BJ (cell line): ENCODE data around the gene UBTF. TPM values are rescaled to one million over a fixed set of nuclear protein-coding genes. Genes with fewer than 3 reads are reported as not detected.
"Not testable (repeated sequence)": the region's sequence is repeated elsewhere in the genome, so short reads cannot be mapped to it uniquely, and the experiment has no call there.

Experiments used
- CTCF ChIA-PET: fragments of 350-600 bp; formaldehyde crosslinking; extraction: SDS; loops from one replicate; lab custom pipeline; 2021; ENCODE audit warnings: antibody characterized with exemption, inconsistent platforms; lab: Yijun Ruan, JAX
- POLR2A ChIA-PET: fragments of 300-600 bp; sonication (Branson Sonifier 250); formaldehyde crosslinking; extraction: SDS; loops from one replicate; lab custom pipeline; 2021; ENCODE audit warnings: antibody characterized with exemption; lab: Charles Lee
- DNase-seq: peaks from one replicate; pipeline ENCODE4 v3.0.0-alpha.2; 2011; ENCODE audit warnings: low read depth
- H3K27me3 ChIP-seq: 2 replicates; pipeline ENCODE4 v1.6.0; 2011; ENCODE audit warnings: low read length; ENCODE audit not compliant: control insufficient read depth, insufficient read depth
- H3K36me3 ChIP-seq: 2 replicates; pipeline ENCODE4 v1.5.1; 2011; ENCODE audit warnings: low read length; ENCODE audit not compliant: control insufficient read depth, insufficient read depth
- H3K4me3 ChIP-seq: 2 replicates; pipeline ENCODE4 v1.5.1; 2011; ENCODE audit warnings: low read depth, mild to moderate bottlenecking, control low read depth, low read length
- polyA plus RNA-seq: library from polyadenylated mRNA; depleted of rRNA; stranded (reverse); fragments of >200 nt; gene quantifications from 2 replicates; pipeline ENCODE4 v1.2.3, GENCODE V29; 2011
- TF ChIP-seq, protein P1 (sequence below): IDR thresholded peaks from 2 replicates; pipeline ENCODE4 v1.5.1; 2011; ENCODE audit warnings: low read depth, mild to moderate bottlenecking, control low read depth, inconsistent platforms, low read length, moderate library complexity; ENCODE audit not compliant: insufficient read depth

UBTF gene
- polyA plus RNA-seq, 1 experiment, result 21.1 TPM

DNA sequence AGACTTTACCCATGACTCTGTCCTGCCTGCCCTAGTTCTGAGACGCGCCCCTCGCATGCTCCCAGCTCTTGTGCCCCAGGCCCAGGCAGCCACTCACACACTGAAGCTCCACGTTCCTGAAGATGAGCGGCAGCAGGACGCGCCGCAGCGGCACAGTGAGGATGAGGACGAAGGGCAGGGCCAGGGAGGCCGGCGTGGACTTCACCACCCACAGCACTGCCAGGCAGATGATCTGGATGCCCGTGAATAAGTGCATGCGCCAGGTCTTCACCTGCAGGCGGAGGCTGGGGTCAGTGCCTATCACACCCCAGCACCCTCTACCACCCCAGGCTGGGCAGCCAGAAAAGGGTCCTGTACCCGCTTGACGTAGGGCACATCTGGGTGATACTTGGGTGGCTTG lies 31.6 kb upstream of the UBTF start:
- POLR2A ChIA-PET, result no interaction called here
- TF ChIP-seq, protein P1, sequence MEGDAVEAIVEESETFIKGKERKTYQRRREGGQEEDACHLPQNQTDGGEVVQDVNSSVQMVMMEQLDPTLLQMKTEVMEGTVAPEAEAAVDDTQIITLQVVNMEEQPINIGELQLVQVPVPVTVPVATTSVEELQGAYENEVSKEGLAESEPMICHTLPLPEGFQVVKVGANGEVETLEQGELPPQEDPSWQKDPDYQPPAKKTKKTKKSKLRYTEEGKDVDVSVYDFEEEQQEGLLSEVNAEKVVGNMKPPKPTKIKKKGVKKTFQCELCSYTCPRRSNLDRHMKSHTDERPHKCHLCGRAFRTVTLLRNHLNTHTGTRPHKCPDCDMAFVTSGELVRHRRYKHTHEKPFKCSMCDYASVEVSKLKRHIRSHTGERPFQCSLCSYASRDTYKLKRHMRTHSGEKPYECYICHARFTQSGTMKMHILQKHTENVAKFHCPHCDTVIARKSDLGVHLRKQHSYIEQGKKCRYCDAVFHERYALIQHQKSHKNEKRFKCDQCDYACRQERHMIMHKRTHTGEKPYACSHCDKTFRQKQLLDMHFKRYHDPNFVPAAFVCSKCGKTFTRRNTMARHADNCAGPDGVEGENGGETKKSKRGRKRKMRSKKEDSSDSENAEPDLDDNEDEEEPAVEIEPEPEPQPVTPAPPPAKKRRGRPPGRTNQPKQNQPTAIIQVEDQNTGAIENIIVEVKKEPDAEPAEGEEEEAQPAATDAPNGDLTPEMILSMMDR, result no peak
- H3K4me3 ChIP-seq, result no peak overlapping the region
- no peak for DNase-seq
- CTCF ChIA-PET, result no interaction called here
- H3K36me3 ChIP-seq, result no peaks in the 10 kb centered on the region
- no peaks in the 10 kb centered on the region for H3K27me3 ChIP-seq

DNA sequence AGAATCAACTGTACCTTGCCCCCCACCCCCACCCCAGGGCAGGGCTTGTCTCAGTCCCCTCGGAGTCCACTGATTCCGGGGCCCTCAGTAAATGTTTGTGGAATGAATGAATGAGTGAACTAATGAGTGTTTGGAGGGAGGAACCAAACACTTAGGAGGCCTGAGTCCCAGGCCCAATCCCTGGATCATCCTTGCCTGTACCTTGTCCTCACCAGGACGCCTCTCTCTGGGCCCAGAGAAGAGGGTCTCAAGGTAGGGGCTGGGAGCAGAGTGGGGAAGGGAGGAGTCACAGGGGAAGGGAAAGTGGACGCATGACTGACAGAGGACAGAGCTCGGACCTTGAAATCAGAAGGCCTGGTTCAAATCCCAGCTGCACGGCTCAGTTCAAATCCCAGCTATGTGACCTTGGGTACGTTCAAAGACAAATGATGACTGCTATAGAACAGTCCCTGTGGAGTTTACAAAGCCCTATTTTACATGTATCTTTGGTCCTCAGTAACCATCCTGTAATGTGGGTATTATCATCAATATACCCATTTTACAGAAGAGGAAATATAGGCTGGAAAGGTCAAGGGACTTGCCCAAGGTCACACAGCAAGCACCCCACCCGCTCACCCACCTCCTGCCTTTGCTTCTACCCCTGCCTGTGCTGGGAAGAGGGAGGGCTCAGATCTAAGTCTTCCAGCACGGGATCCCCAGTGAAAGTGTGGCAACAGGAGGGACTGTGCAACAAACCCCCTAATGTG lies 30.2 kb upstream of the UBTF start:
- TF ChIP-seq, protein P1, result no peak
- no peak for DNase-seq
- POLR2A ChIA-PET, result no interaction called here
- CTCF ChIA-PET, result interaction anchor here (0.9 kb wide), 1 partner anchor 9 kb away, joined by 3 read pairs; no protein-coding TSS in a partner anchor
- Histone ChIP-seq H3K36me3 (no peaks in the 10 kb centered on the region), H3K27me3 (no peaks in the 10 kb centered on the region), H3K4me3 (no peak overlapping the region)

DNA sequence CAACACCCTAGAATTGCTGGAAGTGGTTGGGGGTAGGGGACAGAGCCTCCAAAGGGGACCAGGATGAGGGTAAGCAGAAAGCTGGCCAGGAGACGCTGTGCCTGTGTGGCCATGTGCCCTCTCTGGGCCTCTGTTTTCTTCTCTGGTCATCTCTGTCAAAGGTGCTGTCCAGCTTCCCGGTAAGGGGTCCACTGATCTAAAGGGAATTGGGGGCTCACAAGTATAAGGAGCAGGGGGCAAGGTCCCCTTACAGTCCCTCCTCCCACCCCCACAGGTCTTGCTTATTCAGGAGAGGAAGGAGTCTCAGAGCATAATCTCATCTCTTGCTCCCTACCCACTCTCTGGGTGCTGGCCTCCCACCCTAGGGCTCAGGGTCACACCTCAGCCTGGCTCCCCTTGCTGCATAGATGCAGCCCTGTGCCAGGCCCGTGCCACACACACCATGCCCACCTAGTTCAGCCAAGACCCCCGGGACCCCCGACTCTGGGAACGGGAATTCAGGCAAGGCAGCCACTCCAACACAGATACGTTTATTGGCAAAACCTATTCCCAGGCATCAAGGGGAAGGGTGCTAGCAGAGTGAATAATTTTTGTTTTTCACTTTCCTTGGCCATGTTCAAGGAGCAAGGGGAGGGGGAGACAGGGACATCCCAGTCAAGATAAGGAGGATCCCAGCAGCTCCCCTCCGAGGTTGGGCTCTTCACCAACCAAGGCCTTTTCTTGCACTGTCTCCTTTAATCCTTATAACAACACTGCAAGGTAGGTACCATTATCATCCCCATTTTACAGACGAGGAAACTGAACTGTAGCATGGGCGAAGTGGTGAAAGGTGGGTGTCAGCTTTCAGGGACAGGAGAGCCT lies 28.6 kb upstream of the UBTF start:
- CTCF ChIA-PET, result interaction anchor here (1.0 kb wide), 1 partner anchor 83 kb away, joined by 3 read pairs; no protein-coding TSS in a partner anchor
- Histone ChIP-seq H3K4me3 (no peak overlapping the region), H3K36me3 (no peaks in the 10 kb centered on the region), H3K27me3 (no peaks in the 10 kb centered on the region)
- no peak for DNase-seq
- TF ChIP-seq, protein P1, result no peak
- POLR2A ChIA-PET, result no interaction called here

DNA sequence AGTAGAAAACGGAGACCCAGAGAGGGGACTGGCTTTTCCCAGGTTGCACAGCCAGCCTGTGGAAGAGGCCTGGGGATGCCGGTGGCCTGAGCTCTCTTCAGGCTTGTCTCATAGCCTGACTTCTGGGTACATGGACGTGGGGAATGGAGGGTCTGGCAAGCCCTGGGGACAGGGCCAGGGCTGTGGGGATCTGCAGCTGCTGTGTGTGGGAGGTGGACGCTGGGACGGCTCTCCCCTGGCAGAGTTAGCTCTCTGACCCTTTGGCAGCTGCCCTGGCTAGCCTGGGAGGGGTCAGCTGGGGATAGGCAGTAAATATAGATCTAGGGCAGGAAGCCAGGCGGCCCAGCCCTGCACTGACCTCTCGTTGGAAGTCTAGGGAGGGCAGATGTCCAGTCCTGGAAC lies 28.0 kb upstream of the UBTF start:
- ChIA-PET POLR2A (no interaction called here), CTCF (interaction anchor here (1.0 to 1.1 kb wide), 2 partner anchors 38 to 84 kb away, joined by 3 read pairs; no protein-coding TSS in a partner anchor)
- no peaks in the 10 kb centered on the region for H3K36me3 ChIP-seq
- no peak overlapping the region for H3K4me3 ChIP-seq
- no peak for DNase-seq
- H3K27me3 ChIP-seq, result no peaks in the 10 kb centered on the region
- TF ChIP-seq, protein P1, result no peak

DNA sequence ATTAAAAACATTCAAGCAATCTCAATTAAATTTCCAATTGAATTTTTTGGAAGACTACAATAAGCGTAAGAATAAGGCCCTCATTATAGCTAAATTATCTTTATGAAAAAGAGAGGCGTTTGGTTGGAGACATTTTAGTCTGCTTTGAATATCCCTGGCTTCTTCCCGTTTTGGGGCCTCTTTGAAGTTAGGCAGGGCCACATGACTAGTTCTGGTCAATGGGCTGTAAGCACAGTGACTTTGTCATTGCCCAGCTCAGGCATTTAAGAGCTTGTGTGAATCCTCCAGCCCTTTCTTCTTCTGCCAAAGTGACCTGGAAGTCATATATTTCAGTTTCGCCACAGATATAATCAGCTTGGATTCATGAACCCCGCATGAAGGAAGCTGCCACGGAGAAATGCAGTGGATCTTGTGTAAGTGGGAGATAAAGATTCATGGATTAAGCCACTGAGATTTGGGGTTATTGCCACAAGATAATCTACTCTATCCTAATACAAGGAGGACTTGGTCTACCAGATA lies 21.7 kb upstream of the UBTF start:
- no peak for DNase-seq
- H3K36me3 ChIP-seq, result no peaks in the 10 kb centered on the region
- ChIA-PET CTCF (no interaction called here), POLR2A (no interaction called here)
- TF ChIP-seq, protein P1, result no peak
- H3K27me3 ChIP-seq, result 0 out of 2 replicates have a peak, but pooled peaks cover 2% of the 10 kb centered on the region
- no peak overlapping the region for H3K4me3 ChIP-seq

DNA sequence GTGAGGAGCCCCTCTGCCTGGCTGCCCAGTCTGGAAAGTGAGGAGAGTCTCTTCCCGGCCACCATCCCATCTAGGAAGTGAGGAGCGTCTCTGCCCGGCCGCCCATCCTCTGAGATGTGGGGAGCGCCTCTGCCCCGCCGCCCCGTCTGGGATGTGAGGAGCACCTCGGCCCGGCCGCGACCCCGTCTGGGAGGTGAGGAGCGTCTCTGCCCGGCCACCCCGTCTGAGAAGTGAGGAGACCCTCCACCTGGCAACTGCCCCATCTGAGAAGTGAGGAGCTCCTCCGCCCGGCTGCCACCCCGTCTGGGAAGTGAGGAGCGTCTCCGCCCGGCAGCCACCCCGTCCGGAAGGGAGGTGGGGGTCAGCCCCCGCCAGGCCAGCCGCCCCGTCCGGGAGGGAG lies 18.4 kb upstream of the UBTF start:
- POLR2A ChIA-PET, H3K4me3 ChIP-seq, H3K36me3 ChIP-seq, CTCF ChIA-PET, DNase-seq, H3K27me3 ChIP-seq: not testable (repeated sequence)
